ENCODE measurements around the gene KRTAP12-3.
"Not testable (repeated sequence)": the region's sequence is repeated elsewhere in the genome, so short reads cannot be mapped to it uniquely, and the experiment has no call there.

Gene KRTAP12-3

DNA sequence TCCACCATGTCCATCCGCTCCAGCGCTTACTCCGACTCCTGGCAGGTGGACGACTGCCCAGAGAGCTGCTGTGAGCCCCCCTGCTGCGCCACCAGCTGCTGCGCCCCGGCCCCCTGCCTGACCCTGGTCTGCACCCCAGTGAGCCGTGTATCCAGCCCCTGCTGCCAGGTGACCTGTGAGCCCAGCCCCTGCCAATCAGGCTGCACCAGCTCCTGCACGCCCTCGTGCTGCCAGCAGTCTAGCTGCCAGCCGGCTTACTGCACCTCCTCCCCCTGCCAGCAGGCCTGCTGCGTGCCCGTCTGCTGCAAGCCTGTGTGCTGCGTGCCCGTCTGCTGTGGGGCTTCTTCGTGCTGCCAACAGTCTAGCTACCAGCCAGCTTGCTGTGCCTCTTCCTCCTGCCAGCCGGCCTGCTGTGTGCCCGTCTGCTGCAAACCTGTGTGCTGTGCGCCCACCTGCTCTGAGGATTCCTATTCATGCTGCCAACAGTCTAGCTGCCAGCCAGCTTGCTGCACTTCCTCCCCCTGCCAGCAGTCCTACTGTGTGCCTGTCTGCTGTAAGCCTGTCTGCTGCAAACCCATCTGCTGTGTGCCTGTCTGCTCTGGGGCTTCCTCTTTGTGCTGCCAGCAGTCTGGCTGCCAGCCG is 30.4 kb upstream of the KRTAP12-3 start:
- in situ Hi-C loops (cut with HindIII; ENCODE audit: low sequenced_read_pairs) = not testable (repeated sequence)

DNA sequence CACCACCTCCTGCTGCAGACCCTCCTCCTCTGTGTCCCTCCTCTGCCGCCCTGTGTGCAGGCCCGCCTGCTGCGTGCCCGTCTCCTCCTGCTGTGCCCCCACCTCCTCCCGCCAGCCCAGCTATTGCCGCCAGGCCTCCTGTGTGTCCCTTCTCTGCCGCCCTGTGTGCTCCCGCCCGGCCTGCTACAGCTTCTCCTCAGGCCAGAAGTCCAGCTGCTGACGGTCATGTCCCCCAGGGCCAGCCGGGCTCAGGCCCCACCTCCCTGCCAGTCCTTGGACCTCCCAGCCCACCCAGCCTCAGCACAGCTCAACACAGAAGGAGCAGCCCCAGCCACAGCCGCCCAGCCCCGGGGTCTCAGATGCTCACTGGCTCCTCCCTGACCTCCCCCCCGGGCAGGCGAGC is 29.9 kb upstream of the KRTAP12-3 start:
- in situ Hi-C loops (cut with HindIII; ENCODE audit: low sequenced_read_pairs) = not testable (repeated sequence)

DNA sequence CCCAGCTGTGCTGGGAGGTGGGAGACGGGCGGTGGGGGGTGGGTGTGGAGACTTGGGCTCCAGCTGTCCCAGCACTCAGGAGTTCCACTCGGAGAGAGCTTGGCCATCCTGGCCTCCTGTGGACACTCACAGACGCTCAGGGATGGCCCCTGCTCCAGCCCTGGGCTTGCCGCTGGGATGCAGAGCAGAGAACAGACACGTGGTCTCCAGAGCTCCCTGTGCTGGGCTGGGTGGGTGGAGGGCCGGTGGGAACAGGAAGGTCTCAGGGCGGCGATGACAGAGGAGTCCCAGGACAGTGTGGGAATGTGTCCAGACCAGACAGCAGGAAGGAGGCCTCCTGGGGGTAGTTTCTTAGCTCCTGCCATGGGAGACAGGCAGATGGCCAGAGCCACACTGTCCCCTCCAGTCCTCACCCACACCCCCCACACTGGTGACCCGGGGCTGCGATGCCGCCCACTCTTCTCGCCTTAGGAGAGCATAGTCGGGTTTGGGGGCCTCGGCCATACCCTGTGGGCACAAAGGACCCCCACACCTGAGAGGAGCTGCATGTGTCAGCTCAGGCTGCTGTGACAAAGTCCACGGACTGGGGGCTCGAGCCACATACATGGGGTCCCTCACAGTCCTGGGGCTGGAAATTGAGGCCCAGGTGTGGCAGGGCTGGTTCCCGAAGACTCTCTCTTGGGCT is 28.9 kb upstream of the KRTAP12-3 start:
- in situ Hi-C loops (cut with HindIII; ENCODE audit: low sequenced_read_pairs) = no loop called here

DNA sequence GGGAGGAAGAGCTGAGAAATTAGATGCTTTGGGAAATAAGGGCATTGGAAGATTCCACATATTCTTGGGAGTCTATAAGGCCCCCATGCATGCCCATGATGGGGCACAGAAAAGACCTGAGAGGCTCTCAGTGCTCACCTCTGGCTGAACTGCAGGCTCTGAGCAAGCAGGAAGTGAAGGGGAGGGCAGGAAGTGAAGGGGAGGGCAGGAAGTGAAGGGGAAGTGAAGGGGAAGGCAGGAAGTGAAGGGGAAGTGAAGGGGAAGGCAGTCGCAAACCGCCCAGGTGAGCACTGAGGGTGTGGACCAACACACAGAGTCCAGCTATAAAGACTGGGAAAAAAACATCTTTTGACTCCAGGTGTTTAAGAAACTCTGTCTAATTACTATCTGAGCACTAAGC is 27.3 kb upstream of the KRTAP12-3 start:
- in situ Hi-C loops (cut with HindIII; ENCODE audit: low sequenced_read_pairs) = no loop called here

DNA sequence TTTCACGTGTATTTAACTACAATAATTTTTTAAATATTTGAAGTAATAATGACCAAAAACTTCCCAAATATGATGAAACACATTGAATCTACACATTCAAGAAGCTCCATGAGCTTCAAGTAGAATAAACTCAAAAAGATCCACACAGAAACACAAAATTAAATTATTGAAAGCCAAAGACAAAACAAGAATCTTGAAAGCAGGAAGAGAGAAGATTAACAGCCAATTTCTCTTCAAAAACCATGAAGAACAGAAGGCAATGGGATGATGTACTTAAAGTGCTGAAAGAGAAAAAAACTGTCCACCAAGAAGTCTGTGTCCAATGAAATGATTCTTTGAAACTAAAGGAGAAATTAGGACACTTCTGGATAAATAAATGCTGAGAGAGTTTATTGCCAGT is 25.7 kb upstream of the KRTAP12-3 start:
- in situ Hi-C loops (cut with HindIII; ENCODE audit: low sequenced_read_pairs) = no loop called here

DNA sequence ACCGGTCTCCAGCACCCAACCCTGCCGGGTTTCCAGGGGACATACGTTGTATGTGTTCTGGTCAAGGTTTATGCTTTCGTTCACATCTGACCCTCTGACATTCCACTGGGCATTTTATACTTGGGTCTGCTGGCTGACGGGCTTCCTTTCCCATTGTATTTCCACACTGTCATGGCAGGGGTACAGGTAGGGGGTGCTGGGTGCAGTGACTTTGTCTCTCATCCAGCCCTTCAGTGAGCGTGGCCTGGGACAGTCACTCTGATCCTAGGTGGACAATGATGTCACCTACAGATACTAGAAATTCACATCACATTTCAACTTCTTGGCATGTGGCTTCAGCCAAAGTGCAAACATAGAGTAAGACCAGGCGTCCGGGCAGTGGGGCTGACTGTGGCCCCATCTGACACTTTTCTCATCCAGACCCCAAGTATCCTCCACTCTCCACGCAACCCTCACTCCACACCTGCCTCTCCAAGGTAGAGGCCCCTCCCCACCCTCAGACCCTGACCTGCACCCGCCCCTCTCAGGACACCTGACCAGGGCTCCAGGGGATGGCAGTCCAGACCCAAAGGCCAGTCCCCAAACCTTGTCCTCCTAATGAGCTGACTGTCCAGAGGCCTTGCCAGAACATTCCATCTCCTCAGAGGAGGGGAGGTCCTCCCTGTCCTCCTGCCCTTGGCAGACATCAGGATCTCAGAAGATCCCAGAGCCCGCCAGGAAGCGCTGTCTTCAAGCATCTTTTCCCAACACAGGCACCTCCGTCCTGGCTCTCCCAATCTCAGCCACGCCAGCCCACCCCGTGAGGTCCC is 21.3 kb upstream of the KRTAP12-3 start:
- in situ Hi-C loops (cut with HindIII; ENCODE audit: low sequenced_read_pairs) = no loop called here

DNA sequence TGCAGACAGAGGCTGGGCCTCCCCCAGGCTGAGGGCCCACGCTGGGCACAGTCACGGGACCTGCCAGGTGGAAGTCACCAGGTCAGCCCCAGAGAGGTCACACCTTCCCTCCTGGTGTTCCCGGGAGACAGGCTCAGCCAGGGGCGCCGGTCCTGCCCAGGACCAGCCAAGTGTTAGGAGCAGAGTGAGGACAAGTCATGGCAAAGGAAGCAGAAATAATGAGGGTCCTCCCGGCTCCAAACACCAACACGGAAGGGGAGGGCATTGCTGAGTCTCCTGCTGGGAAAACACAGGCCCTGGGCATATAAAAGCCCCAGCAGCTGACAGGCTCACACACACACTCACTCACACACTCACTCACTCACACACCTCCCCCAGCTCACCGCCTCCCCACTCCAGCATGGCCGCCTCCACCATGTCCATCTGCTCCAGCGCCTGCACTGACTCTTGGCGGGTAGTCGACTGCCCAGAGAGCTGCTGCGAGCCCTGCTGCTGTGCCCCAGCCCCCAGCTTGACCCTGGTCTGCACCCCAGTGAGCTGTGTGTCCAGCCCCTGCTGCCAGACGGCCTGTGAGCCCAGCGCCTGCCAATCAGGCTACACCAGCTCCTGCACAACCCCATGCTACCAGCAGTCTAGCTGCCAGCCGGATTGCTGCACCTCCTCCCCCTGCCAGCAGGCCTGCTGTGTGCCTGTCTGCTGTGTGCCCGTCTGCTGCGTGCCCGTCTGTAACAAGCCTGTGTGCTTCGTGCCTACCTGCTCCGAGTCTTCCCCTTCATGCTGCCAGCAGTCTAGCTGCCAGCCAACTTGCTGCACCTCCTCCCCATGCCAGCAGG is 20.5 kb upstream of the KRTAP12-3 start, which contains the start of gene KRTAP10-10:
KRTAP10-10 (plus strand) TSS at position 339 of the 833 bp plus-strand sequence; CDS start at position 401, 62 bp downstream.
- in situ Hi-C loops (cut with HindIII; ENCODE audit: low sequenced_read_pairs) = no loop called here

DNA sequence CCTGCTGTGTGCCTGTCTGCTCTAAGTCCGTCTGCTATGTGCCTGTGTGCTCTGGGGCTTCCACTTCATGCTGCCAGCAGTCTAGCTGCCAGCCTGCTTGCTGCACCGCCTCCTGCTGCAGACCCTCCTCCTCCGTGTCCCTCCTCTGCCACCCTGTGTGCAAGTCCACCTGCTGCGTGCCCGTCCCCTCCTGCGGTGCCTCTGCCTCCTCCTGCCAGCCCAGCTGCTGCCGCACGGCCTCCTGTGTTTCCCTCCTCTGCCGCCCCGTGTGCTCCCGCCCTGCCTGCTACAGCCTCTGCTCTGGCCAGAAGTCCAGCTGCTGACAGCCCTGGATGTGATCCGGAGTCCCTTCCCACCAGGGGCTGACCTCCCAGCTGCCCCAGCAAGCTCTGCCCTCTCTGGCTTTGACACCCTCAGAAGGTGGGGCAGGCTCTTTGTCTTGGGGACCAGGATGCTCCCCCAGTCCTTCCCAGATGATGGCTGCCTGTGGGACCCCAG is 19.8 kb upstream of the KRTAP12-3 start:
- in situ Hi-C loops (cut with HindIII; ENCODE audit: low sequenced_read_pairs) = not testable (repeated sequence)

DNA sequence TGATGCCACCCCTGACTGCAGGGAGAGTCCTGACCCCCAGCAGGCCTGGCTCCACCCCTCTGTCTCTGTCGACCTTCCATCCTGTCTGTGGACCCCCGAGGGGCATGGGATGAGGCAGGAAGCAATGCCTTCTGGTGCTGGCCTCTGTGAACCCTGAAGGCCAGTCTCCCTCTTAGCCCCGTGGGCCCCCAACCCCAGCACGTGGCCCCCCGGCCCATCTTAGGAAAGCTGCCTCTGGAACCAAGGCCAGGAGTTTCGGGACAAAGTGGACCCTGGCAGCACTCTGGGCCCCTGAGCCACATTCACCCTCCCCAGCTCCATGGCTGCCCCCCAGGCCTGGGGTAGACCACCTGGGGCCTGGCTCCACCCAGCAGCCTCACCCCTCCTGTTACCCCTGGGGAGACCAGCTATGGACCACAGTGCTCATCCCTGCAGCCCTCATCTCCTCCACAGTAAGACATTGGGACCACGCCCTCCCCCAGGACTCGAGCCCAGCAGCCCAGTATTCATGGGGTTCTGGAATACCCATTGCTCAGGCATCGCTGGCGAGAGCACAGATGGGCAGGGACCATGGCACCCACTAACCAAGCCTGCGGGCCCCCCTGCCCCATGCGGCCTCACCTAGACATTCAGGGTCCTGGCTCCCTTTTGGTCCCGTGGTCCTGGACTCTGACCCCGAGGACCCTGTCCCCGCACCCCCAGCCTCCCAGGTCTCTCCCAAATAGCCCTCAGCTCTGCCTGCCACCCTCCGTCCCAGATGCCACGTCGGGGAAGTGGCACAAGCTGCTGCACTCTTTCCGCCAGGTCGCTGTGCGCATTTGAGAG is 19.0 kb upstream of the KRTAP12-3 start:
- in situ Hi-C loops (cut with HindIII; ENCODE audit: low sequenced_read_pairs) = not testable (repeated sequence)

DNA sequence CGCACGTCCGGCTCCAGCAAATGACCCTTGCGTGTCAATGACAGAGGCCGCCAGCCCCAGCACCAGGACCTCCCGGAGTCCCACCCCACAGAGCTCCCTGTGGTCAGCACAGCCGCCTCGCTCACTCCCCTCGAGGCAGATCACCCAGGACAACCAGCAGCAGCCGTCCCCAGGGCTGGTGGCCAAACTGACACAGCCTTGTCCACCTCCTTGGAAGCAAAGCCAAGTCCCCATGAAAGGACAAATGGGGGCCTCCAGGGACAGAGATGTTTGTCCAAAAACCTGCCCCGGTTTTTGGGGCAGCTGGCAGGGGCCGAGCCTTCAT is 18.4 kb upstream of the KRTAP12-3 start:
- in situ Hi-C loops (cut with HindIII; ENCODE audit: low sequenced_read_pairs) = no loop called here

DNA sequence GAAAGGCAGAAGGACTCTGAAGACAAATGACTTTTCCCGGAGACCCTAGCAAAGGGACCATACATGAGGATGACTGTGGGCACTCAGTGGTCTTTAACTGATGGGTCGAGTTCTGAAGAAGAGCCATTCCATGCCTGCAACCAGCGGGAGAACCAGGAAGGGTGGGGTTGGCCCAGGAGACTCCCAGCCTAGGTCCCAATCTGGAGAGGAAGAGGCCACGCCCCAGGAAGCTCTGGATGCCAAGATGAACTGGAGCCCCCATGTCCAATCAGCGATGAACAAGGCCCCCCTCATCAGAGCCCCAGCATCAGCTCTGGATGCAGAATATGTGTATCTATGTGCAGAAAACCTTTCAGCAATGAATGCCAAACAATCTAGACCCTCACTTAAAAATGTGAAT is 17.0 kb upstream of the KRTAP12-3 start:
- in situ Hi-C loops (cut with HindIII; ENCODE audit: low sequenced_read_pairs) = no loop called here

DNA sequence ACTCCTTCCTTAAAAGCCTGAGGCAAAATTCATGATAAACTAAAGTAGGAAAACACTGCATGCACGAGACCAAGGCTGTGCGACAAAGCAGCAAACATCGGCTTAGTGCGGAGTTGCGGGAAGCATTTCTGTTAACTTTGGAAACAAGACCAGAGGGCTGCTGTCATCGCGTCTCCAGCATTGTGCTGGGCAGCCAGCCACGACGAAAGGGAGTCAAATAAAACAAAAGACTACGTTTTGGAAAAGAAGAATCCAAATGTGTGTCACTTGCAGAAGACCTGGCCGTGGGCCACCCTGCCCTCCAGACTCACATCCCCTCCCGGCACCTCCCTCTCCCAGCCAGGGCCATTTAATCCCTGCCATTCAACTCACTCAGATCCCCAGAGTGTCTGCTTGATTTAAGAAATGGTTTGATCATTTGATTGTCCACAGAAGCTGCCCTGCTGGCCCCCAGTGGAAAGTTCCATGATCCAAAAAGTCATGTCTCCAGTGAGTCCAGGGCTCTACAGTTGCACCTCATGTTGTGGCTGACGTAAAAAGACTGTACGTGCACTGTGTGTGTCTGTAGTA is 13.9 kb upstream of the KRTAP12-3 start:
- in situ Hi-C loops (cut with HindIII; ENCODE audit: low sequenced_read_pairs) = no loop called here

DNA sequence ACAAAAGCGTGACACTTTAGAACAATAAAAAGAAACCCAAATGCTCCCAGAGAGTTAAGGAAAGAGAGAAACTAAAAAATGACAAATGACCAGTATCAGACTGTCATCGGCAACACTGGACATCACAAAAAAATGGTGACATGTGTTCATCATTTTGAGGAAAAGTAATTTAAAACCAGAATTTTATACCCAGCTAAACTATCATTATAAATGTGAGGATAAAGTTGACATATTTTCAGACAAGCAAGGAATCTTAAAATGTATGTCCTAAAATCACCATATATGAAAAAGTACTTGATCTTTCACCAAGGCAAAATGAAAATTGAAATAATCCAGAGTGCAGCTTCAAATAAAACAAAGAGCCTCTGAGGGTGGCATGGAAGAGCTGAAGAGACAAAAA is 12.9 kb upstream of the KRTAP12-3 start:
- in situ Hi-C loops (cut with HindIII; ENCODE audit: low sequenced_read_pairs) = loop anchor here (5.0 kb wide), 1 partner anchor 67 kb away; the partner anchor contains the start of gene TSPEAR

DNA sequence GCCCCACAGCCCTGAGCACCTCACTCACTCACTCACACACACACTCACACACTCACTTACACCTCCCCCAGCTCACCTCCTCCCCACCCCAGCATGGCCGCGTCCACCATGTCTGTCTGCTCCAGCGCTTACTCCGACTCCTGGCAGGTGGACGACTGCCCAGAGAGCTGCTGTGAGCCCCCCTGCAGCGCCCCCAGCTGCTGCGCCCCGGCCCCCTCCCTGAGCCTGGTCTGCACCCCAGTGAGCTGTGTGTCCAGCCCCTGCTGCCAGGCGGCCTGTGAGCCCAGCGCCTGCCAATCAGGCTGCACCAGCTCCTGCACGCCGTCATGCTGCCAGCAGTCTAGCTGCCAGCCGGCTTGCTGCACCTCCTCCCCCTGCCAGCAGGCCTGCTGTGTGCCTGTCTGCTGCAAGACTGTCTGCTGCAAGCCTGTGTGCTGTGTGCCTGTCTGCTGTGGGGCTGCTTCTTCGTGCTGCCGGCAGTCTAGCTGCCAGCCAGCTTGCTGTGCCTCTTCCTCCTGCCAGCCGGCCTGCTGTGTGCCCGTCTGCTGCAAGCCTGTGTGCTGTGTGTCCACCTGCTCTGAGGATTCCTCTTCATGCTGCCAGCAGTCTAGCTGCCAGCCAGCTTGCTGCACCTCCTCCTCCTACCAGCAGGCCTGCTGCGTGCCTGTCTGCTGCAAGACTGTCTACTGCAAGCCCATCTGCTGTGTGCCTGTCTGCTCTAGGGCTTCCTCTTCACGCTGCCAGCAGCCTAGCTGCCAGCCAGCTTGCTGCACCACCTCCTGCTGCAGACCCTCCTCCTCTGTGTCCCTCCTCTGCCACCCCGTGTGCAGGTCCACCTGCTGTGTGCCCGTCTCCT is 11.1 kb upstream of the KRTAP12-3 start, which contains the start of gene KRTAP10-11:
KRTAP10-11 (plus strand) TSS at position 49 of the 856 bp plus-strand sequence; CDS start at position 94, 45 bp downstream.
- in situ Hi-C loops (cut with HindIII; ENCODE audit: low sequenced_read_pairs) = loop anchor here (5.0 kb wide), 1 partner anchor 66 kb away; the partner anchor contains the start of gene TSPEAR

DNA sequence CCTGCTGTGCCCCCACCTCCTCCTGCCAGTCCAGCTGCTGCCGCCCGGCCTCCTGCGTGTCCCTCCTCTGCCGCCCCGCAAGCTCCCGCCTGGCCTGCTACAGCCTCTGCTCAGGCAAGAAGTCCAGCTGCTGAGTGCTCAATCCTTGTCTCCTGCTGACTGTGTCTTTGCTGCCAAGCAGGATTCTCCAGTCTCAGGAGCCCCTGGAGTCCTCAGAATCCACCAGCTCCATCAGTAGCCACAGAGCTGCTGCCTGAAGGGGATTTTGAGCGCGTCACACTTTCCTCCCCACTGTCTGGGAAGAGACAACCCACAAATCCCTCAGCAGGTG is 10.5 kb upstream of the KRTAP12-3 start:
- in situ Hi-C loops (cut with HindIII; ENCODE audit: low sequenced_read_pairs) = loop anchor here (5.0 kb wide), 1 partner anchor 65 kb away; the partner anchor contains the start of gene TSPEAR

DNA sequence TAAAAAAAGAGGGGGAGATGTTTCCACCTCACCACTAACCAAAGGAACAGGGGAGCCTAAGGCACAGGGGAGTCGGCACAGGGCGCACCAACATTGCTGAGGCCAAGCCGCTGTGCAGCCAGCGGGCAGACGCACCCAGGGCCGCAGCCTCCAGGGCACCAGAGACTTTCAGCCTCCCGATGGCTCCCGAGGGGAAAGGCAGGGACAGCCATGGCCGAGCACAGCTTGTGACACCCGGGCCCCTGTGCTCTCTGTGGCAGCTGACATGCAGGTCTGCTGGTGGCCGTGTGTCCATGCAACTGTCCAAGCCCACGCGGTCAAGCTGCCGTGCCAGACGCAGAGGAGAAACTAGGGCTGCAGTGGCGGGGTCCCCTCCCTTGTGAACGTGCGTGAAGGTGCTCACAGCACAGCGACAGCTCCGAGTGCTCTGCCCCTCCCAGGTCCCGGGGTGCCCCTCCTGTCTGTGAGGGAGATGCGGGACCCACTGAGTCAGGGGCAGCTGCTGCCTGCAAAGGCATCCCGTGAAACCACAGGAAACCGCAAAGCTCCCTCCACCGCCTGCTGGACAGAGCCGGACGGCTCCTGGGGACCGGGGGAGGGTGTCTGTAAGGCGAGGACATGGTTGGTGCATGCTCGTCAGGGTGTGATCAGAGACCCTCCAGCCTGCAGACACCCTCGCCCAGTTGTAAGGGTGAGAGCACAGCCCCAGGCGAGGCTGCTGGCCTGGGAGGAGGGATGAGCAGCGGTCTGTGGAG is 9.0 kb upstream of the KRTAP12-3 start:
- in situ Hi-C loops (cut with HindIII; ENCODE audit: low sequenced_read_pairs) = loop anchor here (5.0 kb wide), 1 partner anchor 64 kb away; the partner anchor contains the start of gene TSPEAR

DNA sequence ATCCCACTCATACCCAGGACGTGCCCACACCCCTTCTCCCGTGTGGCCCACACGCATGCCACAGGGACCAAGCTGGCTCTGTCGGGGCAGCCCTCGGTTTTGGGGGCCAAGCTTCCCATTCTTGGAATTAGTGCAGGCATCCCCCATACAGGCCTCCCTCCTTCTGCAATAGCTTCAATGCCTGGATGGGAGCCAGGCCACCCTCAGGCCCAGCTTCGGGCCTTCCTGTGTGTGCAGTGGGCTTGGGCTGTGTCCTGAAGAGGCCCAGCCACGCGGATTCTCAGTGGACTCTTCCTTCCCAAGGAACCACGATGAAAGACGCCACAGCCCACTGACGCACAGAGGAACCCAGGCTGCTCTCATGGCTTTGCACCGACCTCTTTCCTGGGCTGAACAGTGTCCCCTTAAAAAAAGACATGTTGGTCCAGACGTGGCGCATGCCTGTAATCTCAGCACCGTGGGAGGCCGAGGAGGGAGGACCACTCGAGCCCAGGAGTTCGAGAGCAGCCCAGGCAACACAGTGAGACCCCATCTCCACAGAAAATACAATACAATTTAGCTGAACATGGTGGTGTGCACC is 8.1 kb upstream of the KRTAP12-3 start:
- in situ Hi-C loops (cut with HindIII; ENCODE audit: low sequenced_read_pairs) = loop anchor here (5.0 kb wide), 2 partner anchors 43 to 63 kb away; partner anchors contain the start of gene TSPEAR
